IMR-90 (cell line): ENCODE measurements around the gene RPL15. TPM values are rescaled to one million over a fixed set of nuclear protein-coding genes. Genes with fewer than 3 reads are reported as not detected.

Experiments
- ATAC-seq: fragments of 200-7000 bp; cut with Tn5 transposase; 2 replicates; pipeline ENCODE4 v1.9.1; 2020; ENCODE audit warnings: low read depth, mild to moderate bottlenecking, moderate library complexity
- BruUV-seq: library from RNA; stranded (reverse); fragments of 400-500 nt; replicated peaks from 2 replicates; lab custom pipeline; 2021; lab: Mats Ljungman, UMichigan
- CTCF ChIA-PET: fragments of 300-600 bp; formaldehyde crosslinking; extraction: SDS; loops from one replicate; lab custom pipeline; 2021; ENCODE audit warnings: antibody characterized with exemption; lab: Yijun Ruan, JAX
- POLR2A ChIA-PET: fragments of 300-600 bp; sonication (Branson Sonifier 250); formaldehyde crosslinking; loops from one replicate; lab custom pipeline; 2022; ENCODE audit warnings: antibody characterized with exemption; ENCODE audit not compliant: unreplicated experiment; lab: Charles Lee
- DNase-seq: peaks from one replicate; pipeline ENCODE4 v3.0.0; 2013
- H2AFZ ChIP-seq: replicated peaks from 2 replicates; pipeline ENCODE3; 2013; ENCODE audit warnings: low read length, mild to moderate bottlenecking; ENCODE audit not compliant: poor library complexity
- H2AK5ac ChIP-seq: 2 replicates; pipeline ENCODE4 v1.6.1; 2013; ENCODE audit warnings: low read depth, low read length, inconsistent platforms
- H2AK9ac ChIP-seq: replicated peaks from 2 replicates; pipeline ENCODE3; 2013; ENCODE audit warnings: mild to moderate bottlenecking, low read depth, low read length, moderate library complexity; ENCODE audit not compliant: poor library complexity
- H2BK120ac ChIP-seq: 2 replicates; pipeline ENCODE4 v1.6.1; 2013; ENCODE audit warnings: low read depth, low read length, inconsistent platforms
- H2BK15ac ChIP-seq: 3 replicates; pipeline ENCODE4 v1.6.1; 2013; ENCODE audit warnings: low read depth, low read length, inconsistent platforms
- H2BK20ac ChIP-seq: 2 replicates; pipeline ENCODE4 v1.6.1; 2013; ENCODE audit warnings: low read depth, mild to moderate bottlenecking, inconsistent platforms, low read length, moderate library complexity
- H2BK5ac ChIP-seq: 2 replicates; pipeline ENCODE4 v1.6.1; 2013; ENCODE audit warnings: mild to moderate bottlenecking, low read depth, low read length, inconsistent platforms; ENCODE audit not compliant: poor library complexity, severe bottlenecking
- H3K14ac ChIP-seq: replicated peaks from 2 replicates; pipeline ENCODE4 v1.6.1; 2013; ENCODE audit warnings: low read depth, low read length, inconsistent platforms
- H3K18ac ChIP-seq: 2 replicates; pipeline ENCODE4 v1.6.1; 2013; ENCODE audit warnings: low read depth, low read length, control low read depth
- H3K23ac ChIP-seq: 2 replicates; pipeline ENCODE4 v1.6.1; 2013; ENCODE audit warnings: low read depth, low read length, inconsistent platforms
- H3K27ac ChIP-seq: 2 replicates; pipeline ENCODE4 v1.5.1; 2013; ENCODE audit warnings: mild to moderate bottlenecking, control low read depth, low read length; ENCODE audit not compliant: insufficient read depth
- H3K27me3 ChIP-seq: 2 replicates; pipeline ENCODE4 v1.6.1; 2013; ENCODE audit warnings: low read length; ENCODE audit not compliant: control insufficient read depth, insufficient read depth
- H3K36me3 ChIP-seq: 2 replicates; pipeline ENCODE4 v1.6.1; 2013; ENCODE audit warnings: low read length, mixed read lengths; ENCODE audit not compliant: control insufficient read depth, insufficient read depth
- H3K4ac ChIP-seq: 2 replicates; pipeline ENCODE4 v1.6.1; 2013; ENCODE audit warnings: low read depth, low read length, inconsistent platforms
- H3K4me1 ChIP-seq: 2 replicates; pipeline ENCODE4 v1.6.1; 2013; ENCODE audit warnings: low read length, mixed read lengths; ENCODE audit not compliant: control insufficient read depth, insufficient read depth
- H3K4me2 ChIP-seq: 2 replicates; pipeline ENCODE4 v1.6.1; 2013; ENCODE audit warnings: low read depth, mild to moderate bottlenecking, control low read depth, low read length, moderate library complexity
- H3K4me3 ChIP-seq: 2 replicates; pipeline ENCODE4 v1.5.1; 2013; ENCODE audit warnings: low read depth, mild to moderate bottlenecking, control low read depth, low read length, moderate library complexity; ENCODE audit not compliant: insufficient read depth
- H3K56ac ChIP-seq: 2 replicates; pipeline ENCODE4 v1.6.1; 2013; ENCODE audit warnings: low read length, inconsistent platforms; ENCODE audit not compliant: insufficient read depth; ENCODE audit errors: extremely low read depth
- H3K79me1 ChIP-seq, 2 experiments: 2 replicates each; pipeline ENCODE4 v1.6.1; 2013; ENCODE audit warnings: low read length in 2 of 2, inconsistent platforms in 1 of 2, low read depth in 1 of 2
- H3K9ac ChIP-seq: 2 replicates; pipeline ENCODE4 v1.6.1; 2013; ENCODE audit warnings: low read depth, low read length, control low read depth
- H3K9me1 ChIP-seq: 2 replicates; pipeline ENCODE4 v1.6.1; 2013; ENCODE audit warnings: low read length, inconsistent platforms; ENCODE audit not compliant: insufficient read depth
- H3K9me3 ChIP-seq: 2 replicates; pipeline ENCODE4 v1.6.1; 2013; ENCODE audit warnings: low read length; ENCODE audit not compliant: control insufficient read depth, insufficient read depth
- H4K20me1 ChIP-seq: 2 replicates; pipeline ENCODE4 v1.6.1; 2013; ENCODE audit warnings: low read length, inconsistent platforms; ENCODE audit not compliant: insufficient read depth
- H4K5ac ChIP-seq: 2 replicates; pipeline ENCODE4 v1.6.1; 2013; ENCODE audit warnings: mild to moderate bottlenecking, low read depth, low read length, control low read depth
- H4K8ac ChIP-seq, 2 experiments: 2 replicates each; pipeline ENCODE4 v1.6.1; 2013; ENCODE audit warnings: low read depth in 2 of 2, low read length in 2 of 2, control low read depth in 1 of 2, inconsistent platforms in 1 of 2
- H4K91ac ChIP-seq: 2 replicates; pipeline ENCODE4 v1.6.1; 2013; ENCODE audit warnings: low read depth, low read length, inconsistent platforms; ENCODE audit not compliant: insufficient read depth
- BHLHE40 ChIP-seq: fragments of 150-350 bp; IDR thresholded peaks from 2 replicates; pipeline ENCODE4 v1.6.1; 2016; ENCODE audit warnings: mild to moderate bottlenecking, low read depth, low read length
- CHD1 ChIP-seq: IDR thresholded peaks from 2 replicates; pipeline ENCODE4 v1.6.1; 2012; ENCODE audit warnings: low read depth, low read length, improper control_type of control experiment
- ELK1 ChIP-seq: fragments of 150-350 bp; IDR thresholded peaks from 2 replicates; pipeline ENCODE4 v1.6.1; 2016; ENCODE audit warnings: low read depth, mild to moderate bottlenecking, low read length, moderate library complexity, borderline replicate concordance
- MXI1 ChIP-seq: IDR thresholded peaks from 2 replicates; pipeline ENCODE4 v1.6.1; 2012; ENCODE audit warnings: low read depth, mild to moderate bottlenecking, low read length, moderate library complexity, borderline replicate concordance
- NFE2L2 ChIP-seq: fragments of 150-350 bp; IDR thresholded peaks from 2 replicates; pipeline ENCODE4 v1.6.1; 2016; ENCODE audit warnings: low read depth, mild to moderate bottlenecking, low read length
- RFX5 ChIP-seq: IDR thresholded peaks from 2 replicates; pipeline ENCODE4 v1.8.0; 2012; ENCODE audit warnings: low read depth, mild to moderate bottlenecking, low read length, moderate library complexity
- SMC3 ChIP-seq: fragments of 150-350 bp; IDR thresholded peaks from 2 replicates; pipeline ENCODE4 v1.6.1; 2016; ENCODE audit warnings: low read depth, mild to moderate bottlenecking, antibody characterized with exemption, low read length, moderate library complexity
- USF2 ChIP-seq: fragments of 150-350 bp; IDR thresholded peaks from 2 replicates; pipeline ENCODE4 v1.6.1; 2017; ENCODE audit warnings: mild to moderate bottlenecking, antibody characterized with exemption, low read length, low read depth
- WGBS, 2 experiments: methylation state at CpG; one replicate each; pipeline versions ENCODE4 v1.1.5 to v1.1.7; 2013; ENCODE audit warnings: missing lambda C conversion rate in 2 of 2; ENCODE audit not compliant: insufficient read length in 1 of 2; ENCODE audit errors: extremely low coverage in 2 of 2; 5-methylcytosine and 5-hydroxymethylcytosine counted together
- dilution Hi-C: fragments of 300-500 bp; cut with HindIII; formaldehyde crosslinking; loops from one replicate; pipeline ENCODE4 v1.14.3; 2018; ENCODE audit warnings: low sequenced_read_pairs; ENCODE audit not compliant: unreplicated experiment
- in situ Hi-C: fragments of 300-500 bp; cut with MboI; formaldehyde crosslinking; loops from 3 replicates; pipeline ENCODE4 v1.14.3; 2019; ENCODE audit warnings: low sequenced_read_pairs, inconsistent platforms, mixed read lengths
- intact Hi-C: fragments of 100-400 bp; cut with micrococcal nuclease; formaldehyde crosslinking; loops from 2 replicates; pipeline ENCODE4 v1.10.0; 2022
- polyA plus RNA-seq, 3 experiments: library from polyadenylated mRNA; depleted of rRNA; stranded (reverse); fragments of >200 nt; gene quantifications; 2 replicates each; pipeline ENCODE4 v1.2.3, GENCODE V29; 2012; ENCODE audit warnings: low replicate concordance in 1 of 3
- total RNA-seq: library from RNA; depleted of rRNA; stranded (reverse); fragments of >200 nt; gene quantifications from 2 replicates; pipeline ENCODE4 v1.2.3, GENCODE V29; 2012

RPL15 gene
- total and polyA plus RNA-seq, 2 of the 4 experiments (the other 2 are of a cell fraction) = 1,419 to 4,701 TPM

GRCh38 chr3:23944007-23944783, 27.3 kb downstream of the RPL15 start:
- Histone ChIP-seq H3K79me1 (peaks cover 9 to 28% of the 10 kb centered on the region in 2 experiments; a peak in 3 of 4 replicates), H4K5ac (no peak overlapping the region), H3K23ac (peak overlapping the region; percentile 6), H3K56ac (no peak overlapping the region), H3K18ac (no peak overlapping the region), H3K9me1 (peaks cover 3% of the 10 kb centered on the region; the same call in 1 of the 2 replicates), H2BK120ac (peak overlapping the region; percentile 10; the same call in 1 of the 2 replicates), H3K9me3 (no peaks in the 10 kb centered on the region), H4K8ac (no peak overlapping the region; a peak in 1 of 4 replicates), H3K14ac (peak overlapping the region; percentile 14; the same call in 1 of the 2 replicates), H3K36me3 (no peaks in the 10 kb centered on the region; the same call in 1 of the 2 replicates), H3K27me3 (no peaks in the 10 kb centered on the region), H2AK9ac (no peak overlapping the region), H3K4me2 (peak overlapping the region; percentile 66), H3K4me1 (peaks cover 11% of the 10 kb centered on the region), H4K20me1 (peaks cover 30% of the 10 kb centered on the region), H4K91ac (no peak overlapping the region), H3K27ac (peak overlapping the region; percentile 84; the same call in 1 of the 2 replicates), H2BK20ac (no peak overlapping the region), H3K4ac (no peak overlapping the region), H2BK5ac (no peak overlapping the region), H2AK5ac (no peak overlapping the region), H2AFZ (peak overlapping the region; percentile 56), H2BK15ac (no peak overlapping the region; the same call in 2 of the 3 replicates), H3K4me3 (peak overlapping the region; percentile 93), H3K9ac (peak overlapping the region; percentile 85; the same call in 1 of the 2 replicates)
- no peak for DNase-seq
- intact Hi-C loops = loop anchor here (10.0 kb wide), 1 partner anchor 659 kb away; no protein-coding TSS in a partner anchor
- 37% methylated on average over 8 of the region's 13 CpGs; no CpG with 5 or more reads in 1 of the 2 experiments for WGBS, 2 experiments
- ChIA-PET POLR2A (interaction anchor here (0.5 kb wide), 1 partner anchor 69 kb away, joined by 3 read pairs; no protein-coding TSS in a partner anchor), CTCF (no interaction called here)
- BruUV-seq = no TSS peak
- in situ Hi-C loops = no loop called here
- TF ChIP-seq MXI1 (no peak), CHD1 (no peak), RFX5 (no peak), SMC3 (no peak), ELK1 (no peak), BHLHE40 (no peak), NFE2L2 (no peak), USF2 (no peak)
- ATAC-seq = no peak
- dilution Hi-C loops = no loop called here
